Keratinocyte (primary cell): ENCODE data around the gene TELO2.

ENCODE experiments used
- EZH2 ChIP-seq: IDR thresholded peaks from one replicate; pipeline ENCODE4 v1.6.1; 2012; ENCODE audit warnings: inconsistent platforms, mild to moderate bottlenecking, low read length, moderate library complexity
- TF ChIP-seq, protein P1 (sequence below), 3 experiments: IDR thresholded peaks in 1 of 3; conservative IDR thresholded peaks in 1 of 3; optimal IDR thresholded peaks in 1 of 3; 2 replicates in 2 of 3; 3 replicates in 1 of 3; pipeline versions ENCODE3 to v1.5.1; 2011; ENCODE audit warnings: low read length in 3 of 3, mild to moderate bottlenecking in 3 of 3, moderate library complexity in 2 of 3, control low read depth in 1 of 3, inconsistent platforms in 1 of 3; ENCODE audit not compliant: insufficient read depth in 2 of 3; ENCODE audit errors: extremely low read depth in 1 of 3

DNA sequence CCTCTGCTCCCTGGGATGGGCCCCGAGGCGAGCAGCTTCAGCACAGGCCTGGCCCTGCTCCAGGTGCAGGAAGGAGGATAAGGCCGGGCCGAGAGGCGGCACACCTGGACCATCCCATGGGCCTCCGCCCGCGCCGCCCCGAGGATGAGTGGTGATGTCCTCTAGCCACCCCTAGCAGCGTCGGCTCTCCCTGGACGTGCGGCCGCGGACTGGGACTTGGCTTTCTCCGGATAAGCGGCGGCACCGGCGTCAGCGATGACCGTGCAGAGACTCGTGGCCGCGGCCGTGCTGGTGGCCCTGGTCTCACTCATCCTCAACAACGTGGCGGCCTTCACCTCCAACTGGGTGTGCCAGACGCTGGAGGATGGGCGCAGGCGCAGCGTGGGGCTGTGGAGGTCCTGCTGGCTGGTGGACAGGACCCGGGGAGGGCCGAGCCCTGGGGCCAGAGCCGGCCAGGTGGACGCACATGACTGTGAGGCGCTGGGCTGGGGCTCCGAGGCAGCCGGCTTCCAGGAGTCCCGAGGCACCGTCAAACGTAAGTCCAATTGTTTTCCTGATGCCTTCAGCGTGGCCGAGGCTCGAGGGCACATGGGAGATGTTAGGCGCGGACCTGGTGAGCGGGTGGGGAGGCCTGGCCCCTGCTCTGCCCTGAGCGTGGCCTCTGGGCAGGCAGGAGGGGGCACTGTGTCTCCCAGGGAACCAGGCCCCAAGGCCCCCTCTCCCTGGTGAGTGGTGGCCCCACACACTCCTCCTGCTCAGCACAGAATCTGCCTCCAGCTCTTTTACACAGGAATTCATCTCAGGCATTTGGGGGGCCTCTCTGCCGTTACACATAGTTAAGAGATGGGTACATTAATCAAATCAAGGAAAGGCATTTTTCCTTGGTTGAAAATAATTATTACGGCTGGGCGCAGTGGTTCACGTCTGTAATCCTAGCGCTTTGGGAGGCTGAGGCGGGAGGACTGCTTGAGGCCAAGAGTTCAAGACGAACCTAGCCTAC, 41.2 kb downstream of the TELO2 start:
- no peak for TF ChIP-seq EZH2
- TF ChIP-seq, protein P1, sequence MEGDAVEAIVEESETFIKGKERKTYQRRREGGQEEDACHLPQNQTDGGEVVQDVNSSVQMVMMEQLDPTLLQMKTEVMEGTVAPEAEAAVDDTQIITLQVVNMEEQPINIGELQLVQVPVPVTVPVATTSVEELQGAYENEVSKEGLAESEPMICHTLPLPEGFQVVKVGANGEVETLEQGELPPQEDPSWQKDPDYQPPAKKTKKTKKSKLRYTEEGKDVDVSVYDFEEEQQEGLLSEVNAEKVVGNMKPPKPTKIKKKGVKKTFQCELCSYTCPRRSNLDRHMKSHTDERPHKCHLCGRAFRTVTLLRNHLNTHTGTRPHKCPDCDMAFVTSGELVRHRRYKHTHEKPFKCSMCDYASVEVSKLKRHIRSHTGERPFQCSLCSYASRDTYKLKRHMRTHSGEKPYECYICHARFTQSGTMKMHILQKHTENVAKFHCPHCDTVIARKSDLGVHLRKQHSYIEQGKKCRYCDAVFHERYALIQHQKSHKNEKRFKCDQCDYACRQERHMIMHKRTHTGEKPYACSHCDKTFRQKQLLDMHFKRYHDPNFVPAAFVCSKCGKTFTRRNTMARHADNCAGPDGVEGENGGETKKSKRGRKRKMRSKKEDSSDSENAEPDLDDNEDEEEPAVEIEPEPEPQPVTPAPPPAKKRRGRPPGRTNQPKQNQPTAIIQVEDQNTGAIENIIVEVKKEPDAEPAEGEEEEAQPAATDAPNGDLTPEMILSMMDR (optimal IDR thresholded peaks at IDR 0.05 in 1 of 3, IDR thresholded peaks at IDR 0.05 in 1 of 3, conservative IDR thresholded peaks at IDR 0.05 in 1 of 3; ENCODE audit: extremely low read depth in 1 of 3, insufficient read depth in 2 of 3, low read length in 3 of 3), result no peak
